GM12874 (cell line): ENCODE measurements around the gene RRAS.

Source experiments
- CTCF ChIP-seq: IDR thresholded peaks from 2 replicates; pipeline ENCODE4 v1.5.1; 2011; ENCODE audit warnings: low read depth, mild to moderate bottlenecking, control low read depth, low read length, moderate library complexity; ENCODE audit not compliant: insufficient read depth

RRAS gene

GRCh38 chr19:49596407-49596806 is 43.5 kb downstream of the RRAS start:
- no peak for TF ChIP-seq CTCF

GRCh38 chr19:49595819-49596404 is 44.0 kb downstream of the RRAS start:
- TF ChIP-seq CTCF, result no peak

DNA sequence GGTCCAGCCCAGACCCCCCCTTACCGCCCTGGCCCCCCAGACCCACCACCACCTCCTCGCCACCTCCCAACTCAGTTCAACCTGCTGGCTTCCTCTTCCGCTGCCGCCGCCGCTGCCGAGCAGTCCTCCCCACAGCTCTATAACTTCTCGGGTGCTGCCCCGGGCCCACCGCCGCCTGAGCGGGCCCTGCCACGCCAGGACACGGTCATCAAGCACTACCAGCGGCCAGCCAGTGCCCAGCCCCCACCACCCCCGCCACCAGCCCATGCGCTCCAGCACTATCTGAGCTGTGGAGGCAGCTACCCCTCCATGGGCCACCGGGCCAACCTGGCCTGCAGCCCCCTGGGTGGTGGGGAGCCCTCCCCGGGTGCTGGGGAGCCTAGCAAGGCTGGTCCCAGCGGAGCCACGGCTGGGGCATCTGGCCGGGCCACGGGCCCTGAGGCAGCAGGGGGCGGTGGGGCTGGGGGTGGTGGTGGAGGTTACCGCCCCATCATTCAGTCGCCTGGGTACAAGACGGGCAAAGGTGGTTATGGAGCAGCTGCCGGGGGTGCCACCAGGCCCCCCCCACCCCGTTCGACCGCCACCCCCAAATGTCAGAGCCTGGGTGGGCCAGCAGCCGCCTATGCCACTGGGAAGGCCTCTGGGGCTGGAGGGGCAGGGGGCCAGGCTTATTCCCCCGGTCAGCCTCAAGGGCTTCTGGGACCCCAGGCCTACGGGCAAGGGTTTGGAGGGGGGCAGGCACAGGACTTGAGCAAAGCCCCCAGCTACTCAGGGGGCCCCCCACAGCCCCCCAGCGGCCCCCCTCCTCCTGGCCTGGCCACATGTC is 44.7 kb downstream of the RRAS start:
- no peak for TF ChIP-seq CTCF

- TF ChIP-seq CTCF, result no peak
These were observed 45.6 kb downstream of the RRAS start for GRCh38 chr19:49594157-49594992.

DNA sequence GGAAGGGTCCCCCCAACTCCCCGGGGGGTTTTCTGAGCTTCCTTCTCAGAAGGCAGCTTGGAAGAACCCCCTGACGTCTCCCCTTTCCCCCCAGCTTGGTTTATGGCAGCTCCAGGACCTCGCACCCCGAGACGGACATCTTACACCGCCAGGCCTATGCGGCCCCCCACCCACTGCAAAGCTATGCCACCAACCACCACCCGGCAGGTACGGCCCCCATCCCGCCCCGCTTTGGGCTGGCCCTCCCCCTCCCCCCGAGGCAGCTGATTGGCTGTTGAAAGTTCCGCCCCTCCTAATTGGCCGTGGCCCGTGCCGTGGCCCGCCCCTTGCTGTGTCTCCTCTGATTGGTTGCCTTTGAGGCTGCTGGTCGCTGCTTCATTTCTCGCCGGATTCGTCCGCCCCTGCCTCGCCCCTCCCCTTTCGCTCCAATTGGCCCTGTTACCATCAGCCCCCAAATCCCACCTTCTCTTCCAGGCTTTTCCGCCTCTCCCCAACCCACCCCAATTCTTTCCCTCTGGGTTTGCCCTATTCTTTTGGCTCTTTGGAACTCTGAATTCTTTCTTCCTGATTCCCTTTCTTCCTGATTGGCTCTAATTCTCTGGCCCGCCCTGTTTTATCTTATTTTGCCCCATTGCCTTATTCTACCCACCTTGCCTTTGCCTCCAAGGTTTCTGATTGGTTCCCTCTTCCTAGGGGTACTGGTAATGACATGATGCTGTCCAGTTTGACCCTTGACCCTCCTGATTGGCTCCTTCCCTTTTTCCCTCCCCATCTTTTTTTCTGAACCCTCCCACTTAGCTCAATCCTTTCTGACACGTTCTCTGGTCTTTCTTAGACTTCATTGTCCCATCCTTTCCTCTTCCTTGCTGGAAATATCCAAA is 46.5 kb downstream of the RRAS start:
- TF ChIP-seq CTCF, result no peak

DNA sequence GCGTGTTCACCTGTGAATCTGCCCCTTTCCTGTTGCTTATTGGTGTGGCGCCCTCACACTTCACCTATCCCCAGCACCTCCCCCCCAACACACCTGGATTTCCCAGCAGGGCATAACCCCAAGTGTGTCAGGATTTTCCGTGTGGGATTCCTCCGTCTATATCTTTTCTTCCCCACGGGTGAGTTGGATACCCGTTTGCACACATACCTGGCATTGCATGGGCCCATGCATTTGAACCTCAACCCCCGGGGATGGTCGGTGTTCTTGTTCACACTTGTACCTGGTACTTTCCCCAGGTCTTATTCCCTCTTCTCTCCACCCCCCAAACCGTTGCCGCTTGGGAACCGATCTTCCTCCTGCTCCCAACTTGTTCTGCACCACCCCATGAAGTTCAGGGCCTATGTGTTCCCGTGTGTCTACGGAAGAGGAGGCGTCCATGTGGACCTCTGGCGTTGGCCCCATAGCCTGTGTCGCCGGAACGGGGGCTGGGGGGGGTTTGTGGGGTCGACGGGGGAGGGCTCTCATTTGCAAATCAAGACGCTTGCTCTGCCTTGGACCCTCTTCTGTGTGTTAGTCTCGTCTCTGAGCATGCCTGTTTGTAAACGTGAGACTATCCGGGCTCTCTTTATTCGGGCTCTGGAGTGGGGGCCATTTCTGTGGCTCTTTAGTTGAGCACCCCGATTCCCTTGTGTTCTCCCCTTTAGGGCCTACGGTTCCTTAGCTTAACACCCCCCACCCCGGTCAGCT is 47.3 kb downstream of the RRAS start:
- TF ChIP-seq CTCF, result no peak
